CD4-positive, alpha-beta T cell treated with Interleukin-21 for 1 hour (primary cell): Measurements from ENCODE around the gene MLLT6.

Experiments used
- DNase-seq: peaks from one replicate; pipeline ENCODE4 v3.0.0-alpha.2; 2020

Gene MLLT6

DNA sequence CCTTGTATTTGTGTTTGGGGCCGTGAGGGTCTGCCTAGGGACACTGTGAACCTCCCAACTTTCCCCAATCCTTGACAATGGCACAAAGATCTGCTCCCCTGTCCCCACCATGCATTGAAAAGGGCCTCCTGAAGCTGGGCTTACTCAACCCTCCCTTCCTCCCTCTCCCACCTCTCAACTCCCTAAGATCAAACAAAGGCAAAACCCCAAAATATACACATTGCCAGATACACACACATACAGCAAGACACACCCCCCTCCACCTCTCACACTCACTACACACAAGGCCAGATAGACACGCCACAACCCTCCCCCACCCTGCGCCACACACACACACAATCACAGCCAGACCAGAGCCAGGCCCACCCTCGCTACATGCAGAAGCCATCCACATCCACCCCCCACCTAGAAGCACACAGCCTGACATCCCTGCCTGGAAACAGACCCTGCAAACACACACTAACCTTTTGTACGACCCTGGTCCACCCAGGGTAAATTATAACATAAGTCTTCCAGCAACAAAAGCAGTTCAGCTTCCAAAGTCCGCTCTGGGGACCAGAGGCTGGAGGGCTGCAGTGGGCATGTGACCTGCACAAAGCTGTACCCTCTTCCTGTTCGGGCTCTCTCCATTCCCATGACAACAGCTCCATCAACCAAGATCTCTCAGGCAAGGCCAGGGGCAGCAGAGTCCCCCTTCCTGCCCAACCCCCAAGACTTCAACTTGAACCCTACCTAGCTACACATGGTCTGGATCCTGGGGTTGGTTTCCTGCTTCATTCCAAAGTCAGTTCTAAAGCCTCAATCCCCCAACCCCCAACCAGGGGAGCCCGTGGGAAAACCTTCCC, 41.2 kb downstream of the MLLT6 start:
- no peak for DNase-seq

DNA sequence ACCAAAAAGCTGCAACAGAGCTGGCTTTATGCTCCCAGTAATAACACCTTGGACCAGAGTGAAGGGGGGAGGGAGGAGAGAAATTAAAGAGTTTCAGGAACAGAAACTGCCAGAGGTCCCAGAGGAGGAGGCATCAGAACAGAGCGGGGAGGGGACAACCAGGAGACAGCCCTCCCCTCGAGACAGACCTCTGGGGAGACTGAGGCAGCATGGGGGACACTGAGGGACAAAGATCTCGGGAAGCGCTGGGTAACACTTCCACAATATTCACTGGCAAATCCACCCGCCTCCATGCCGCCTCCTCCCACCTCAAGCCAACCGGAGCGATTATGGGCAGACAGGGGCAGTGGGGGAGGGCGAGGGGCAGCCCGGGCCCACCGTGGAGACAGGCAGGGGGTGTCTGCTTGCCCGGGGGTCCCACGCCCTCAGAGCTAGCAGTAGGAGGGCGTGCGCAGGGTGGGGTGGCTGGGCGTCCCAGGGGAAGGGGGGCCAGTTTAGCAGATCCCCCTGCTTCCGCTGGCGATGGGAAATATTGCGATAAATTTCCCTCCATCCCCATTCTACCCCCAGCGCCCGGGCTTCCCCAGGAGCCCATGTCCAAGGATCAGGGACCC, 41.9 kb downstream of the MLLT6 start:
- DNase-seq: no peak

DNA sequence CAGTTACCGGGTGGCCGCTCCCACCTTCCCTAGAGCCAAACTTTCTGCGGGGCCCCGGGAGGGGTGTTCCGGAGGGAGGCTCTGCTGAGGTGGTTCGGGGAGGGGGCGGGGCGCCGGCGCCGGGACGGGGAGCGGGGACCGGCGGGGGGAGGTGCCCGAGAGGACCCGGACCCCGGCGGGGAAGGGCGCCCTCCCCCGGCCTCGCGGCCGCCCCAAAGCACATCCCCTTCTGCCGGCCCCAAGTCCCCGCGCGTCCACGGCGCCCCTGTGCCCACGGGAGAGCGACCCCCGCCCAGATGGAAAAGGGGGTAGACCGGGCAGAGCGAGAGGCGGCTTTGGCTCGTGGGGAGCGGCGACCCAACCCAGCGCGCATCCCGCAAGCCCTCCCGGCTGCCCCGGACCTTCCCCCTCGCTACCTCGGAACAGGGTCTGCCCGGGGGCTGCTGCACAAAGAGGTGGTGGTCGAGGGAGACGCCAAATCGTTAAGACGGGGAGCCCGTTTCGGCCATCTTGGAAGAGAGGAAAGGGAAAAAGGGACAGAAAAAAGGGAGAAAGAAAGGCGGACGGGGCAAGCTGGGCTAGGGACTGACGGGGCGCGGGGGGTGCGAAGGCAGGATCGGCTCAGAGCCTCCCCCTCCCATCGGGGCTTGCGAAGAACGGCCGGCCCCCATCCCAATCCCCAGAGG, 42.5 kb downstream of the MLLT6 start:
- DNase-seq: no peak

DNA sequence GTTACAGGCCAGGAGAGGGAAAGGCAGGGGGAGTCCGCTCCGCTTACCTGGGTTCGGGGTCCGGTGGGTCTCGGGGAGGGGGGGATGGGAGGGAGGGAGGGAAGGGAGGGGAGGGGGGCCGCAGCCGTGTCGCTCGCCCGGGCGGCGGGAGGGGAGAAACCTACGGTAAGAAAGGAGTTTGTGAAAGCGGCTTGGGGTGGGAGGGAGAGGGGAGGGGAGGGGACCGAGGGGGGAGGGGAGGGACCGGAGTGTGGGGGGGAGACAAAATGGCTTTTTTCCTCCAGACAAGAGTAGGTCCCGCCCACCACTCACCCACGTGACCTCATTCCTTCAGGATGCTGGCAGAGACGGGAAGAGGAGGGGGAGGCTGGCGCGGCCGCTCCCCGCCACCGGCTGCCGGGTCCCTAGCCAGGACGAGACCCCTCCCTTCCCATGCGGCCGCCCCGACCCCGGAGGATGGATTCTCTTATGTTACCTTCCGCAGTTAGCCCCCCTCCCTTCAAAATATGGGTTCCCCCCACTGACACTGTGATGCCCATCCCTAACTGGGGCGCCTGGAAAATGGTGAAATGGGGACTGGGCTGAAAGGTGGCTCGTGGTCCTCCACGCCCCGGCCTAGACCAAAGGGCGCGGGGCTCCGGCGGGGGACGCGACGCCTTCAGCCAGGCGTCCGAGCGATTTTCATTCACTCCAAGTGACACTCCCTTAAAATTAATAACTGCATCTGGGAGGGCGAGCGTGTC, 43.2 kb downstream of the MLLT6 start, which contains the start of gene PCGF2:
TSS of gene PCGF2 (minus strand) at position 188 of the 743 bp plus-strand sequence. CDS start 7,934 bp downstream, outside the sequence.
- no peak for DNase-seq

DNA sequence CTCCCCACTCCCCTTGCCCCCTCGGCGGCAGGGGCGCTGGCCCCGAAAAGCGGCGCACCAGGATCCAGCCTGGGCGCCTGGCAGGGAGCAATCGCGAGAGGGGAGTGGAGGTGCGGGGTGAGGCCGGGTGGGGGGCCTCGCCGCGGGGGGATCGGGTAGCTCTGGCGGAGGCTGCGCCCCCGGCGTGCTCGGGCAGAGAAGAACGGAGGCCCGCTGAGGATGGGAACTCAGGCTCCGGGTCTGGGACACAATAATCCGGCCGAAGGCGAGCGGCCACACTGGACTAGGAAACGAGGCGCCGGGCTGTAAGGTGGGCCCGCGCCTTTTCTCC, 43.8 kb downstream of the MLLT6 start:
- no peak for DNase-seq

DNA sequence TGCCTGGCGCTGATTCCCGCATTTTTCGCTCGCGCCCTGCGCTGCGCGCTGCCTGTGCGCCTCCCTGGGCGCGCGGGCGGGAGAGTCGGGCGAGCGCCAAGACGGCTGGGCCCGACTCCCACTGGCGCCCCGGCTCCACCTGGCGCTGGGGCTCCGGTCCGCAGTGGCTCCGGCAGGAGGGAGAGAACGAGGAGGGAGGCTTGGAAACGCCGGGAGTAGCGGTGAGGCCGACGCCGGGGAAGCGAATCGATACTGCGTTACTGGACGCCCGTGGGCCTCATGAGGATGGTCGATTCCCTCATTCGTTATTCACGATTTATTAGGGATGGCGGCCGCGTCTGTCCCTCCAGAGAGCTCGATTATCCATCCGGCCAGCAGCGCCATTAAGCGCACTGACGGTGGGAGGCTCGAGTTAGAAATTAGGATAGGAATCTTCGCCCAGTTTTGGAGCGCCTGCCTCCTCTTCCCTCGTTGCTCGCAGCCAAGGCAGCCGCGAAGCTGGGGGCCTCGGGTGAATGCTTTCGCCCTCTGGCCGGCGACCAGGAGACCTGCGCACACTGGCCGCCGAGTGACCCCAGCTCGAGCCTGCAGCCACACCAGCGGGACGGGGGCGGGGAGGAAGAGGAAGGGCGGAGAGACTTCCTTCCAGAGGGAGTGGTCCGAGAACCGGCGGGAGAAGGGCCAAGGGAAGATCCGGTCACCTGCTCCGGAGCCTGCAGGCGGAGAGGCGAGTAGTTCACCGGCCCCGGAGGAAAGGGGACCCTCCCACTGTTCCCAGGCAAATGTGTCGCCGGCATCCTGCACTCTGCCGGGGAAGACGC, 44.4 kb downstream of the MLLT6 start:
- no peak for DNase-seq

DNA sequence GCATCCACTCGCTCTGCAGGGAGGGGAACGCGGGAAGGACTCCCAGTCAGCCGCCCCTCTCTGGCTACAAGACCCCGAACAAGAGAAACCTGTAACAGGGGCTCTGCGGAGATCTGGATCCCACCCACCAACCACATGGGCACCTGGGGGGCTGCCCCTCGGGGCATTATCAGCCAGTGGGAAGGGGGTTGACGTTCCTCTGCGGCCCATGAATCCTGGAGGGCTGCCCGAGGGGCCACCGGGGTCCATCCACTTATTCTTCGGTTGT, 44.9 kb downstream of the MLLT6 start:
- no peak for DNase-seq

DNA sequence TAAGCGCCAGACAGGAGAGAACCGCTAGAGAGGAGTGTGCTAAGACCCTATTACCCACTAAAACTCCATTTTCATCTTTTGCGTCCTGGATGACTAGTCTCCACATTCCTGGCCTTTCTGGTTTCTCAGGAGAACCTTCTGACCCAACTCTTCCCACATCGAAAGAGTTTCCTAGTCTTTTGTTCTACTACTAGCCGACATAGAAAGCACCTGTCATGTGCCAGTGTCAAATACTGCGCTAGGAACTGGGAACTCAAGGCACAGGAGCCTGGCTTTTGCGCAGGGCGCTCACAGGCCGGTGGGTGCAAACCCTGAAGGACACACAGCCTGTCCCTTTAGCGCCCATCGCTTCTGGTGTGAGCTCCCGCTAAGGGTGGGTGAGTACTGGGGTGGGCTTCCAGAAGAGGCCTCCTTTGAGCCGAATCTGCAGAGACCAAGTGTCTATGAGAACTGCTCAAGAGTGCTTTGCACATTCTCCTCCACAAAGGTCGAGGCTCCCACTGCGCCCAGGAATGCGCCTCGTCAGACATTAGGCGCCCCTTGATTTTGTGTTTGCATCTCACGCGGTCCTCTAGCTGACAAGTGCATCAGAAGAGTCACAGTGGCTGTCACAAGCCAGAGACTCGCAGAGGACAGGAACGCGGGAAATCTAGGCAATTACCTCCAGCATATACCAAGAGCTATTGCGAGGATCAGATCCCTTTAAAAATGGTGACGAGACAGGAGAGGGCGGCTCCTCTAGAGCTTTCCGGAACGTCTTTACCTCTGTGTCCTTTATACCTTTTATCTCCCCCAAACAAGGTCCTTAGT, 45.4 kb downstream of the MLLT6 start:
- no peak for DNase-seq

DNA sequence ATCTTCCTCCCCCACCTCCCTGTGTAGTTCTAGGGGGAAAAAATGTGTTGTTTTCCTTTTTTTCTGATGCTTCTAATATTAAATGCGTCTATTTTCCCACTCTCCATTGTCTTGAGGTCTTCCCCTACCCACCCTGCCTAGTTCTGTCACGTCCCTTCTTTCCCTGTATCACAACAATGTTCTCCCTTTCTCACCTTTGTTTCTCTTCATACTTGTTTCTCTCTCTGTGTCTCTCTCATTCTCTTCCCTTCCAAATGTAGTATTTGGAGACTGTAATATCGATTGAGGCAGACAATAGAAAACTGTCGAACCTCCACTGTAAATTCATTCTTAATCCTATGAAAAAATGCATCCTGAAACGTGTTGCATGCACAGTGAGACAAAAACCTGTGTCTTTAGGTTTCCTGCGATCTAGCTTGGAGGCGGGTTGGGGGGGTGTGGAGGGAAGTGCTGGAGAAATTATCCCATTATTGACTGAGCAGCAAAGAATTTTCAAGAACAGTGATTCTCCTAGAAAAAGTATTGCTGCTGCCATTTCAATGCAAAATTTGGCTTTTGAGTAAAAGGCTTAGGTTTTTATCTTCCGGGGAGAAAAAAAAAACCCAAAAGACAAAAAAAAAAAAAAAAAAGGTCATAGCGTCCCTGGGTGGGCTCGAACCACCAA, 46.2 kb downstream of the MLLT6 start:
- no peak for DNase-seq

DNA sequence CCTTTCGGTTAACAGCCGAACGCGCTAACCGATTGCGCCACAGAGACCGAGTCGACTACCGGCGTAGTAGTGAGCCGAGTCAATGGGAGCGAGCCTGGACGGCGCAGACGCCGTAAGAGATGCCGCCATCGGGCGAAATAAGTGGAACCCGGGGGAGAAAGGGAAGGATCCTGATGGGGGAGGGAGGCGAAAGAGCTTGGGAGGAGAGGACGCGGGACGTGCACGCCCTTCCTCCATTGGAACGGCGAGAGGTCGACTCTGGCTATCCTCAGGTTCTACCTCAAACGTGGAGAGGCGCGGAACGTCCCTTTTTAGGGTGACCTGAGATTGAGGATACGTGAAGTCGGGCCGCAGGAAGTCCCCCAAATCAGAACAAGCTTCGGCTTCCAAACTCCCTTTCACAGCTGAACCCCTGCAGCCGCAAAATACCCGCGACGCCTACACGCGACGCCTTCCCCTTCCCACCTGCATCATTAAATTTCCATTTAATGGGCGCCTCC, 46.8 kb downstream of the MLLT6 start:
- peak; percentile 86 for DNase-seq

DNA sequence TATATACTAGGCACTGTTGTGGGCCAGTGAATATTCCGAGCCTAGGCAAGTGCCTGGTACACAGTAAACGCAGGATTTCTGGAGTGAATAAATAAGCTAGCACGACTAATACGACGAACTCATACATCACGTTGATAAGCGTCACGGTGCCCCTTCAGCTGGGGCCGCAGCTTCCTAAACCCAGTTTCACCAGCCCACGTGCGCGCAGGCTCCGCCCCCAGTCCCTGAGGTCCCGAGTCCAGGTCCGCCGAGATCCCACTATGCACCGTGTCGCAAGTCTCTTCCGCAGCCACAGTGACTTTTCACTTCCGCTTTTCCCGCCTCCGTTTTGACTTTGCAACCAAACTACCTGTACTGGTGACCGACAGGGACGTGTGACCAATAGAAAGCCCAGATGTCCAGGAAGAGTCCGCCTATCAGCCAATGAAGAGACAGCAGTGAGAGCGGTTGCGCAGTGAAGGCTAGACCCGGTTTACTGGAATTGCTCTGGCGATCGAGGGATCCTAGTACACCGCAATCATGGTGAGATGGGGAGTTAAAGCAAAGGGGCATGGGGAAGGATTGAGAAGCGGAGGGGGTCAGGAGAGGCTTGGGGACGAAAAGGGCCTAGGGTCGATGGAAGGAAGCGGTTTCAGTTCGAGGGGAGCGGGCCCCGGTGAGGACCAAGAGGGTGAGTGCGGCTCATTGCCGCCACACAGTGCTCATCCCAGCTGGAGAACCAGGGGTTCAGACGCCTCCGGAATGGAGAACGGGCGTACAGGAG, 47.4 kb downstream of the MLLT6 start, which contains the start of gene PSMB3:
TSS of gene PSMB3 (plus strand) at position 434 of the 763 bp plus-strand sequence. CDS start at position 520, 86 bp downstream.
- peak; percentile 99 for DNase-seq

DNA sequence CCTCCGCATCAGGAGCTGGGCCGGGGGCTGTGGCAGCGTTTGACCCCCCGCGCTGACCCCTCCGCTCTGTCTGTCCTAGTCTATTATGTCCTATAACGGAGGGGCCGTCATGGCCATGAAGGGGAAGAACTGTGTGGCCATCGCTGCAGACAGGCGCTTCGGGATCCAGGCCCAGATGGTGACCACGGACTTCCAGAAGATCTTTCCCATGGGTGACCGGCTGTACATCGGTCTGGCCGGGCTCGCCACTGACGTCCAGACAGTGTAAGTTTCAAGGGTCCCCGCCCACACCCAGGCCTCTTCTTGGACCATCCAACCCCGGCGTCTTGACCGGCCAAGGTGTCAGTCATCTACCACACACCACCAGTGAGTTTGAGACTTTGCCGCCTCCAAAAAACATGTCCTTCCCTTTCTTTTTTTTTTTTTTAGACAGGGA, 48.0 kb downstream of the MLLT6 start:
- DNase-seq: no peak

DNA sequence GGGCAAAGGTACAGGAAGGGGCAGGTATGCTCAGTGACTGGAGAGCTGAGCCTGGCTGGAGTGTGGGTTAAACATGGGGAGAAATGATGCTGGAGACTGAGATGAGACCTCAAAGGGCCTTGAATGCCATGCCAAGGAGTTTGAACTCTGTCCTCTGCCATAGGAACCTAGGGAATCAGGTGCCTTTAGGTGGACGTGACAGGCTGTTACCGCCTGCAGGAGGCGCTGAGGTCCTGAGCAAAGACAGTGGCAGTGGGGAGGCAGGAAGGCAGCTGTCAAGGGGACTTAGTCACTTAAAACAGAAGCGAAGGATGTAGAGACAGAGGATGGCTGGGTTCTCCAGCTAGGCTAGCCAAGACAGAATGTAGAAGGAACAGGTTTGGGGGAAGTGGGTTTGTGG, 56.5 kb downstream of the MLLT6 start:
- peak; percentile 38 for DNase-seq

DNA sequence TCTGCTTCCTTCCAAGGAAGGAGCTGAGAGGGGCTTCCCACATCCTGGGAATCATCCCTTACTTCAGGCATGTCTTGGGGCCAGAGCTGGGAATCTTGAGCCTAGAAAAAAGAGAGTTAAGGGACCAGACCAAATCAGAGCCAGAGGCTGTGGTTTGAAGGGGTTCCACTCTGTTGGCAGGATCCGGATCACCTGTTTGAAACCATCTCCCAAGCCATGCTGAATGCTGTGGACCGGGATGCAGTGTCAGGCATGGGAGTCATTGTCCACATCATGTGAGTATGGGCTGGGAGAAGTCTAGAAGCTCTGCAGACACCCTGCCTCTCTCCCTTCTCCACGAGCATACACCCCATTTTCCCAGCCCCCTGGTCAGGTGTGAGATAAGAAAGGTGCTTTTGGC, 57.2 kb downstream of the MLLT6 start:
- DNase-seq: no peak

DNA sequence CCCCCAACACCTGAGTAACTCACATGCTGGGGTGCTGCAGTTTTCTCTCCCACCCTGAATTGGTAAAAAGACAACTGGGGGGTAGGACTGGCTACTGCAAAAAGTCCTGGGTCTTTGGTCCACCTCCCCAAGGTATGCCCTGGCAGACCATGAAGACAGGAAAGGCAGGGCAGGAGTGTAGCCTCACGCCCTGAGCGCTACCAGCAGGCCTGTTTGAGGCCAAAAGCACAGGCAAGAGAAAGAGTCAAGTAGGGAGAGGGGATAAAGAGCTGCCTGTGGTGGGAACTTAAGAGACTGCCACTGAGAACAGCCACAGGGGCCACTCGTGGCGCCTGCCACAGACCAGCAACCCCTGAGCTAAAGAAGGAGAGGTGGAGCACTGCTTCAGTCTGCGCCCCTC, 61.3 kb downstream of the MLLT6 start:
- no peak for DNase-seq

DNA sequence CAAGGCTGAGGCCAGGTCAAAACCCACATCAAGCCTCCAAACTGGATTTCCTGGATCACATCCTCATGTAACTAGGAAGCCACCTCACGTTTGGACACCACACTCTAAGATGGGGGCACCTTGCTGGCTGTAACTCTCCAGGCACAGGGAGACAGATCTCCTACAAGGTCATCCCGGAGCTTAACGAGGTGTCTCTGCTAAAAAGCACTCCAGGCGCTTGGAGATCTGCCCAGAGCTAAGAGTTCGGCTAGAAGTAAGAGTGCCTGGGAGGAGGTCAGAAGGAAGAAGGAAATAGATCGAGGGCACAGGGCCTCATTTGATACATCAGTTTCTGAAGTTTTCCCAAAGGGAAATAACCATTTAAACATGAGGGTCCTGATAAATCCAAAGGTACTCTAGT, 63.3 kb downstream of the MLLT6 start:
- no peak for DNase-seq

DNA sequence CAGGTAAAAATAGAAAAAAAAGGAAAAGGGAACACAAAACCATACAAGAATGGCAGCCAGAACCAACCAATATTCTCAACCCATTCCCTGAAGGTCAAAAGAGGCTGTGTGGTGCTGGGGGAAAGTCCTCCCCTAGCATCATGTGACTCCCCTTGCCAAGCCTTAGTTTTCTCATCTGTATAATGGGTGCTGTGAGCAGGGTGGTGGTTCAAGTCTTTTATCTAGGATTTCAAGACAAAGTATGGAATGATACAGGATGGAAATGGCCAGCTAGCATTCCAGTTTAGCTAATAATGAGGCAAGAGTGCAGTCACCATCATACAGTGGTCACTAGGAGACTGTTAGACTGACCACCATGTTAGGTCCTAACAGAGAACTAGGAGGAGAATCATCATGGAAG, 68.2 kb downstream of the MLLT6 start:
- no peak for DNase-seq

DNA sequence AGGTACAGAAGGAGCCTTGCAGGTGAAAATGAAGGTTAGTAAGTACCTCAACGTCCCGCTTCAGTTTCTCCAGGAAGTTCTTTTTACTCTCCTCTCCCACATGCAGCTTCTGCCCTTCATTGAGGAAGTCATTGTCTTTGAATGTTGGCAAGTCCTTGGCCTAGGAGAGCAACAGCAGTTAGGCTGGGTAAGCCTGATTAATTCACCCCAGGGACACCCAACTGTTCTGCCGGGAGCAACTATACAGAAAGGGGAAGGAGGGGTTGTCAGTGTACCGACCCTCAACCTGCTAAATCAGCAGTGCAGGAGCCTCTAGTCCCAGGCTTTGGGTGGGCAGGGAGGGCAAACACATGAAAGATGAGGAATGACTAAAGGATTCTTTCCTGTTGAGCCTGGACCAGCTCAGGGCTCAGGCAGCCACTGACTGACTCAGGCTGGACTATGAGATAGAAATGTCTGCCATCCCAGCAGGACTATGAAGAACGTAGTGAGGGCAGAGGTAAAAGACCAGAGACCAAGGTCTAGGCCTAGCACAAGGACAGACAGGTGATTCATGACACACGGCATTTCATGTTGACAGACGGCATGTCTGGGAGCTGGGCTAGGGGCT, 72.7 kb downstream of the MLLT6 start:
- DNase-seq: no peak
